HL-60/S4 treated with retinoic acid at 250 ng/mL for 4 days and 3 days (cell line): Measurements from ENCODE around the gene TIMM13.
"Not testable (repeated sequence)": the region's sequence is repeated elsewhere in the genome, so short reads cannot be mapped to it uniquely, and the experiment has no call there.

Experiments used
- in situ Hi-C: fragments of 300-500 bp; cut with MboI; formaldehyde crosslinking; loops from 2 replicates; pipeline ENCODE4 v1.7.0; 2022; ENCODE audit warnings: low sequenced_read_pairs

The TIMM13 gene

DNA sequence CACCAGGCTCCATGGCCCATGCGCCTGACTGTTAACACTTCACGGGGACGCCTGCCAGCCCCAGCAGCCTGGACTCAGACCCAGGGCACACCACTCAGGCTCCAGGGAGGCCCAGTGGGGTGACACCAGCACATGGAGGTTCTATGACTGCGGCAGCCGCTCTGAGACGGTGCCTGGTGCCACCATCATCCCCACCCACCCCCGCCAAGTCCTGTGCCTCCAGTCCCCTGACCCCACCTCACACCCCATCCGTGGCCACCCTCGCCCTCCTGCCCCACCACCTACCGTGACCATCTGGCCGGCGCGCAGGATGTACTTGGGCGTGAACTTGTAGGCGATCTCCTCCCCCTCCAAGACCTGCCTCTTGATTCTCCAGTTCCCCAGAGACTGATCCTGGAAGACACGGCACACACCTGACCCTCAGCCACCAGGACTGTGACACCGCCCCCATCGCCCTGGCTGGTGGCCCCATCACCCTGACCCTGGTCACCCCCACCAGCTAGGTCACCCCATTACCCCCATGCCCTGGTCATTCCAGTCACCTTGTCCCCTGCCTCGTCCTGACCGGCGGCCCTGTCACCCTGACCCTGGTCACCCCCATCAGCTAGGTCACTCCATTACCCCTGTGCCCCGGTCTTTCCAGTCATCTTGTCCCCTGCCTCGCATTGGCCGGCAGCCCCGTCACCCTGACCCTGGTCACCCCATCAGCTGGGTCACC, 4.9 kb upstream of the TIMM13 start:
- in situ Hi-C loops, result no loop called here

DNA sequence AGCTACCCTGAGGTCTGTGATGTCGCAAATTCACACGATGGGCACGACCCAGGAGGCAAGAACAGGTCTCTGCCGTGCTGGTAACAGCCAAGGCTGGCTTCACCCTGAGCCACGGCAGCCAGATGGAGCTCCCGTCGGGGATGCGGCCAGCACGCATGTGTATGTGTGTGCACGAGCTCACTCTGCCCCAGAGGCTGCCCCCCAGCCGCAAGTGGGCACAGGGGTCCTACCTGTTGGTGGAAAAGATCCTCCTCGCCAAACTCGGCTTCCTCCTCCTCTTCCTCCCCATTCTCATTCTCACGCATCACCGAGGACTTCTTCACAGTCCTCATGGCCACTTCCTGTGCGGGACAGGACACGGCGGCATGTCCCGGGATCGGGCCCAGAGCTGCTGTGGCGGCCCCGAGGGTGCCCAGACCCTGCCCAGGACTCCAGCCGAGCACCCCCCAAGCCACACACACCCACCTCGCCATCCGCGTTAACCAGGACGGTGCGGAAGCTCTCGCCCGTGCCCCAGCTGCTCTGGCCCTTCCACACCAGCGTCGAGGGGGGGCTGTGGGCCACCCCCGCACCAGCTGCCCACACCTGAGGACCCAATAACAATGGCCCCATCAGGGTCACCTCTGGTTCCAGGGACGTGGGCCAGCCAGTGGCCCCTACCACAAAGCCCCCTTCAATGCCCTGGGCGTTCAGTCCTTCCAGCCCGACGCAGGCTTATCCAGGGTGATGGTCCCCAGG, 4.1 kb upstream of the TIMM13 start:
- in situ Hi-C loops, result no loop called here

DNA sequence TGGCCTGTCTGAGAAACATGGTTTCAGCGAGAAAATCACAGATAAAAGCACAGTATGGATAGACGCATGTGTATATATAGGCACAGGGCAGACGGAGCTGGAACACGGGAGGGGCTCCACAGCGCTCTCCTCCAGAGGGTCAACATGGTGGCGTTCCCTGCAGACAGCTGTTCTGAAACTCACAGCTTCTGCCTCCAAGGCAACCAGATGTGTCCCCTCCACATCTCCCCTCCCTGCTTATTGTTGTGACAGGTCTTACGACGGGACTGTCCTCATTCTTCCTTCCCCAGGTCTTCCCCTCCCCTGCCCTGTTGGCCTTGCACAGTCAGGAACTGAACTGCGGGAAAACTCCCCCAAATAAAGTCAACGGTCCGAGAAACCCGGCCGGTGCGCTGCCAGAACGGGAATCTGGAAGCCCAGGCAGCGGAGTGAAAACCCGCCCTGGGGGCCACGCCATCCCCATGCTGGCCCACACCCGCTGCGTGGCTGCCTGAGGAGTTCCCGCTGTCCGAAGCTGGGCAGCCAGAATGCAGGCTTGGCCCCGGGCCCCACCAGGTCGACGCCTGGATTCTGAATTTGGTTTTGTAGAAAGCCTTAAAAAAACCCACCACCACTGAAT, 2.6 kb upstream of the TIMM13 start:
- in situ Hi-C loops, result no loop called here

DNA sequence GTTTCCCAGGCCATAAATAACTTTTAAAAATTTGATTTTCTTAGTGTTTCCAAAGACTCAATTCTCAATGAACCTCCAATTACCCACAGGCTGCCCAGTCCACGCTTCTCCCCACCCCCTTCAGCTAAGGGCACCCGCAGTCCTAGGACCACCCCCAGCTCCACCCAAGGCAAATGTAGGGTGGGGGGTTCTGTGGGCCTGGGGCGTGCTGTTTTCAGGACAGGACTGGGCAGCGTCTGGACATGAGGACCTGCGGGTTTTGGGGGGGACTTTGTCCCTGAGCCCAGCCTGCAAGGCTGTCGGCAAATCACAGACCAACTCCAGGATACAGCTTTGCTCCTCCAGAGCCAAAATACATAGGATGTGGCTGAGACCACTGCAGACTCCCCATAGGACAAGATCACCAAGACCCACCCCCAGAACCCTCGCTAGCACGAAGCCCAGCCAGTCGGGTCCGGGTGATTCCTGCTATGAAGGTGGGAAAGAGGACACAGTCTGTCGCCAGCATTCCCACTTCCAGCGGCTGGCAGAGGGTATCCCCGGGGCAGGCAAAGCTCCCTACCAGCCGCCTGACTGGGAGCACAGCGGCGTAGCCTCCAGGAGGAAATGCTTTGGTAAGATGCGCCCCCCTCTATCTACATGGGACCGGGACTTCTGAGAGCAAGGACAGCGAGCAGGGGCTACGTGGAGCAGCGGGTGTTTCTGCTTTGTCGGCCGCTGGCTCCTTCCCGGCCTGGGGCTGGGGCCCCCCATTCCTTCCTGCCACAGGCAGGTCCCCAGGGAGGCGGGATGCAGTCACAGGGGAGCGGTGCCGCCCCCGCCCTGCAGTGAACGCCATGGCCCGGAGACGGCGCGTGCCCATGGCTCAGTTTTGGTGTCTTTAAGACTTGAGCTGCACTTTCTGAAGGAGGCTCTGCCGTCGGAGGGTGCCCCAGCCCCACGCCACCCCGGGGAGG, 1.6 kb upstream of the TIMM13 start:
- in situ Hi-C loops, result no loop called here

DNA sequence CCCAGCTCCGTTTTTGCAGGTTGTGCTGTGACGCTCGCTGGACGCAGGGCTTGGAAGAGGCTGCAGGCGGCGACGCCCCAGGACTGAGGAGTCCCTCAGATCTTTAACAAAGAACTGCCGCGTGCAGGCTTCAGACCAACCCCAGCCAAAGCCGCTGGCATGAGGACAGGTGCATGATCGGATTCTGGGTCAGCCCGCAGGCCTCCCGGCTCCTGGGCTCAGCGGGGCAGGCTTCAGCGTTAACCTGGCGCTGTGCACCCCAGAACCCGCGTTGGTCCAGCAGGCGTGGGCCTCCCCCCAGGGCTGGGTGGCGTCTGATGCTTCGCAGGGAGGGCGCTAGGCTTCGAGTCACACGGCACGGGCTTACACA, 920 bp upstream of the TIMM13 start:
- in situ Hi-C loops, result no loop called here

DNA sequence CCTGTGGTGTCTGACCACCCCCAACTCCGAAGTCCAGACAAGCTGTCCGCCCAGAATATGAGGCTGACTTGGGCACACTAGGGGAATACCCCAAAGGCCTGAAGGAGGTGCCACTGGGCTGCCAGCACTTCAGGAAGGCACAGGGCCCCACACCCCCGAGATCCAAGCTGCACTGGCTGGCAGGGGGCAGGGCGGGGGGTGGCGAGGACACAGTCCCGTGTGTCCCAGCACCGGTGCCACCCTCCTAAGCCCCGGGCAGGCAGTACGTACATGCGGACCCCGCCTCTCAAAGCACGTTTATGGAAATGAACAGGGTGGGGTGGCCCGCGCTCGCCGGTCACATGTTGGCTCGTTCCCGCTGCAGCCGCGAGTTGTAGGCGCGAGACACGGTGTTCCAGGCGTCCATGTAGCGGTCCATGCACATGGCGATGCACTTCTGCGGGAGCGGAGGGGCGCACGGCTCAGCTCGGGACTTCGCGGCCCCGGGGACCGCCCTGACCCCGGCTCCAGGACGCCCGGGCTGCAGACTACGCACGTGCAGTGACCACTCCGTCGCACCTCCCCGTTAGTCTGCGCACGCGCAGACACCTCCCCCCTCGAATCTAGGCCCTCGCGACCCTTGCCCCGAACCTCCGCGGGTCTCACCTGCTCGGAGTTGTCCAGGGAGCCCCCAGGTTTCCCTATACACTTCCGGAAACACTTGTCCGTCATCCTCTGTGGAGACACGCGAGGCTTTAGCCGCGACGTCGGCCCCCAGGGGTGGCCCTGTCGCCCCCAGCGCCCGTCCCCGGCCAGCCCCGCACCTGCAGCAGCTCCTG, 566 bp downstream of the TIMM13 start:
- in situ Hi-C loops, result no loop called here

DNA sequence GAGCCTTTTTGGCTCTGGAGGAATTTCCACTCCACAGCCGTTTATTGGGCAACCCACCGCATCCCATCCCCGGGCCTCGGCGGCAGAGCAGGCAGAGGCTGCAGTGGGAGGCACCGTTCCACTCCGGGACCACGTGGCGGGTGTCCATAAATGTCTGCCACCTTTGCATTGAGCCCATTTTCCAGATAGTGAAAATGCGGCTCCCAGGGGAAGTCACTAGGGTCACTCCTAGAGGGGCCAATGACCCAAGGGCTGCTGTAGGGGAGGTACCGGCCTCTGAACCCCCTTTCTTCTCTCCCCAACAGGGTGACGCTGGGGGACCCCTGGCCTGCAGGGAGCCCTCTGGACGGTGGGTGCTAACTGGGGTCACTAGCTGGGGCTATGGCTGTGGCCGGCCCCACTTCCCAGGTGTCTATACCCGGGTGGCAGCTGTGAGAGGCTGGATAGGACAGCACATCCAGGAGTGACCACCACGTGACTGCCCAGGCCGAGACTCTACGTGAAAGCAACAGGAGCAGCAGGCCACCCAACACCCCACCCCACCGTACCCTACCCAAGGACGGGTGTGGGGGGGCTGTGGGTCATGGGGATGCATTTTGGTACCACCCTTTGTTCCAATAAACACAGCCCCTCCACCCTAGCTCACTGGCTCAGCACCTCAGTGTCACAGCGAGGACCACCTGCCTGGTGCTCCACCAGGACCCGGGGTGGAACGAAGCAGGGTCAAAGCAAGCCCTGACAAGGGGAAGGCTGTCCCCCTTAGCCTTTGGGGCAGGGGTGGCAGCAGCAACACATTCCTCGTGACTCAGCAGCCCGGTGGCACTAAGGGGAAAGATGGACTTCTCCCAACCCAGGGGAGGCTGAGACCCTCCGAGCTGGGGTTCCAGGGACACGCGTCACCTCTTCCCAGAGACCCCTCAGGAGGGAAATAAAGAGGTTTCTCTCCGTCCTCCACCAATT, 1.5 kb downstream of the TIMM13 start:
- in situ Hi-C loops, result no loop called here

DNA sequence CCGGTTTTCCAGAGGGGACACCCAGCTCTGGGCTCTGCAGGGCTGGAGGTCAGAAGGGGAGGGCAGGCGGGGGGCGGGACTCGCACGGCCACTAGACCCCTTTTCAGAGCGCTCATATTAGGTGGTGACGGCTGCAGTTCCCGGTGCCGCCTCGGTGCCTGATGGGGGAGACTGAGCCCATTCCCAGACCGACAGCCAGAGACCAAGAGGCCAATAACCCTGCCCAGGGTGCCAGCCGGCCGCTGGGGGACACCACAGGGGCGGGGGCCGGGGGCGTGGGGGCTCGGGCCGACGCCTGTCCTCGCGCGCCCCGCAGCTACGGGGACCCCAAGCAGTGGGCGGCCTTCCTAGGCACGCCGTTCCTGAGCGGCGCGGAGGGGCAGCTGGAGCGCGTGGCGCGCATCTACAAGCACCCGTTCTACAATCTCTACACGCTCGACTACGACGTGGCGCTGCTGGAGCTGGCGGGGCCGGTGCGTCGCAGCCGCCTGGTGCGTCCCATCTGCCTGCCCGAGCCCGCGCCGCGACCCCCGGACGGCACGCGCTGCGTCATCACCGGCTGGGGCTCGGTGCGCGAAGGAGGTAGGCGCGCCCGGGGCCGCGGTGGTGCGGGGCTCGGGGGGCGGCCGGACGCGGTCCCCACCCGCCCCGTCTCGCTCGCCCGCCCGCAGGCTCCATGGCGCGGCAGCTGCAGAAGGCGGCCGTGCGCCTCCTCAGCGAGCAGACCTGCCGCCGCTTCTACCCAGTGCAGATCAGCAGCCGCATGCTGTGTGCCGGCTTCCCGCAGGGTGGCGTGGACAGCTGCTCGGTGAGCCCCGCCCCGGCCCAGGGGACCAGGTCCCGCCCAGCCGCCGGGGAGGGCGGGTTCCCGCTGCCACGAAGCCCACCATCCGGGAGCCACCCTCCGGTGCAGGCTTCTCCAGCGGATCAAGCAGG, 2.4 kb downstream of the TIMM13 start:
- in situ Hi-C loops, result no loop called here

DNA sequence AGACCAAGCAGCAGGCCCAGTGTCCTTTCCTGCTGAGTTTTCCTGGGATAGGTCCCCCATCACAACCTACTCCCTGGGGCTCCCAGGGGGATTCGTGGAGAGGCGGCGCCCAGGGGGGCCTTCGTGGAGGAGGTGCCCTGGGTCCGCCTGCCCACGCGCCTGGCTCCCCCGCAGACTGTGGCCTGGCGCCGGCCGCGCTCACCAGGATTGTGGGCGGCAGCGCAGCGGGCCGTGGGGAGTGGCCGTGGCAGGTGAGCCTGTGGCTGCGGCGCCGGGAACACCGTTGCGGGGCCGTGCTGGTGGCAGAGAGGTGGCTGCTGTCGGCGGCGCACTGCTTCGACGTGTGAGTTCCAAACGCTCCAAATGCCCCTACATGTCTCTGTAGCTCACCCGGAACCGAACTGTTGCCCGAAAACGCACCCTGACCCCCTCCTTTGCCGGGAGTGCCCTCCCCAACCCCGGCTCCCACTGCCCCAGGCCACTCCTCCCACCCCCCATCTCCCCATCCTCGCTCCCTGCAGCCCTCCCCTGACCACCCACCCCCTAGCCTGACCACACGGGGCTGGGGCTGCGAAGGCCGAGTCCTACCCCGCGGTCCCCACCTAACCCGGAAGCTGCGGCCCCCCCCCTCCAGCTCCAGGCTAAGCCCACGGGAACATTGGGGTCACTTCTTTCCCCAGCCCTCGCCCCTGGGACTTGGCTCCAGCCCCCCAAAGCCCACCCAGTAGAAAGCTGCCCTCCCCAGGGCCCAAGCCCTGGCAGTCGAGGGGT, 3.3 kb downstream of the TIMM13 start:
- in situ Hi-C loops, result no loop called here

DNA sequence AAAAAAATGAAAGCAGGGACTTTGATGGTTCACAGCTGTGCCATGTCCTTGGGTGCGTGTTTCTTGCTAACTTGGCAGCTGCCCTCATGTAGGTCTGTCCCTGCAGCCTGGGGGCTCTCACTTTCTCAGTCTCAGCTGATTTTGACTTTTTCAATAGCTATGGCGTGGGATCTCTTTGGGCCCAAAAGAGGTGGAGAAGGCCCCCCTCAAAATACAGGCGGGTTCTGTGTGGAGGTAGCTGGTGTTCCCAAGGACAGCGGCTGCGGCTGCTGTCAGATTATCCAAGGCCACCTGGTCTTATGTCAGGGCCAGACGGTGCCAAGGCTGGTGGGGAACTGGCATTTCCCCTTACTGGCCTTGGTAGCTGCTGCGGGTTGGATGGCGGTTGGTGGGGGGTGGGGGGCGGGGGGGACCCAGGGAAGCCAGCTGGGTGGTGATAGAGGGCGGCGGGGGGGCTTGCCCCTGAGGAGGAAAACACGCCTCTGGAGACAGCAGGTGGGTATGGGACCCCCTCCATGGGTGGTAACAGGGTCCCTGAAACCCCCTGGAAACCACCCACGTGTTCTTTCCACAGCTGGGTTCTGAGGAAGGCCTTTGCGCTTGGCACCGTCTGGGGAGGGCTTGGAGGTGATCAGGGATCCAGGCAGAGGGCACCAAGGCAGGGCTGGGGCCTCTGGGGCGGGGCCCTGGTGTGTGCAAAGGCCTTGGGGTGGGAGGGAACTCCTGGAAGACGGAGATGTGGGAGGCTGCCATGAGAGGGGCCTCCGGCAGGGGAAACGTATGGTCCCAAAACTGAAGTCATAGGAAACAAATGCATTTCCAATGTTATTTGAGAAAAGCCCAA, 4.1 kb downstream of the TIMM13 start:
- in situ Hi-C loops, result no loop called here

DNA sequence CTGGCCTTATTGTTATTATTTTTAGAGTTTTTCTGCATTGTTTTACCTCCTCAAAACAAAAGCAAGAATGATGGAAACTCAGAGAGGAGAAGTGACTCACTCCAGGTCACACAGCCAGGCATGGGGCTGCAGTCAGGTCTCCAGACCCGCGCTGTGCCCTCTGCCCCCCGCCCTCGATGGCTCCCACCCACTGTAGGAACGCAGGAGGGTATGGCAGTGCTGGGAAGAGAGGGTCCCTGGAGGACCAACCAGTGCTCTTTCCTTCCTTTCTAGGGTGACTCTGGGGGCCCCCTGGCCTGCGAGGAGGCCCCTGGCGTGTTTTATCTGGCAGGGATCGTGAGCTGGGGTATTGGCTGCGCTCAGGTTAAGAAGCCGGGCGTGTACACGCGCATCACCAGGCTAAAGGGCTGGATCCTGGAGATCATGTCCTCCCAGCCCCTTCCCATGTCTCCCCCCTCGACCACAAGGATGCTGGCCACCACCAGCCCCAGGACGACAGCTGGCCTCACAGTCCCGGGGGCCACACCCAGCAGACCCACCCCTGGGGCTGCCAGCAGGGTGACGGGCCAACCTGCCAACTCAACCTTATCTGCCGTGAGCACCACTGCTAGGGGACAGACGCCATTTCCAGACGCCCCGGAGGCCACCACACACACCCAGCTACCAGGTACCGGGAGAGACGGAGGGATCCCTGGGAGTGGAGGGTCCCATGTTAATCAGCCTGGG, 5.6 kb downstream of the TIMM13 start:
- in situ Hi-C loops, result no loop called here

DNA sequence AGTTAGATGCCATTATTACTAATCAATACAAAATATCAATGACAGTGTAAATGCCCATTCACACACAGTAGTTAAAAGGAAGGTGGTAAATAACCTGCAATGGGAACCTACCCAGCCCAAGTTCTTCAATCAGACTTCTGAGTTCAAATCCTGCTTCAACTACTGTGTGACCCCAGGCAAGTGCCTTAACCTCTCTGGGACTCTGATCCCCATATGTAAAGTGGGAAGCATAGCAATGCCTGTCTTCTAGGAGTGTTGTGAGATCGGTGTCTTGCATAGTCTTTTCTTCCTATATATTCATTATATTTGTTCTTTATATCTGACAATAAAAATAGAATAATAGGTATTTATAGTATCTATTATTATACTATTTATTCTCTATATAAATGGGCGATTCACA, 6.9 kb downstream of the TIMM13 start:
- in situ Hi-C loops, result no loop called here

DNA sequence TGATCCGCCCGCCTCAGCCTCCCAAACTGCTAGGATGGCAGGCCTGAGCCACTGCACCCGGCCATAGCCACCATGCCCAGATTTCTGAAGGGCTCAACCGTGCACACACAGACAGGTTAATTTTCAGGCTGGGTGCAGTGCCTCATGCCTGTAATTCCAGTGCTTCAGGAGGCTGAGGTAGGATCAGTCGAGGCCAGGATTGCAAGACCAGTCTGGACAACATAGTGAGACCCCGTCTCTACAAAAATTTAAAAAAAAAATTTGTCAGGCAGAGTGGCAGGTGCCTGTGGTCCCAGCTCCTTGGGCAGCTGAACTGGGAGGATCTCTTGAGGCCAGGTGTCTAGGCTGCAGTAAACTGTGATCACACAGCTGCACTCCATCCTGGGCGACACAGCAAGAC, 7.6 kb downstream of the TIMM13 start:
- in situ Hi-C loops, result no loop called here

DNA sequence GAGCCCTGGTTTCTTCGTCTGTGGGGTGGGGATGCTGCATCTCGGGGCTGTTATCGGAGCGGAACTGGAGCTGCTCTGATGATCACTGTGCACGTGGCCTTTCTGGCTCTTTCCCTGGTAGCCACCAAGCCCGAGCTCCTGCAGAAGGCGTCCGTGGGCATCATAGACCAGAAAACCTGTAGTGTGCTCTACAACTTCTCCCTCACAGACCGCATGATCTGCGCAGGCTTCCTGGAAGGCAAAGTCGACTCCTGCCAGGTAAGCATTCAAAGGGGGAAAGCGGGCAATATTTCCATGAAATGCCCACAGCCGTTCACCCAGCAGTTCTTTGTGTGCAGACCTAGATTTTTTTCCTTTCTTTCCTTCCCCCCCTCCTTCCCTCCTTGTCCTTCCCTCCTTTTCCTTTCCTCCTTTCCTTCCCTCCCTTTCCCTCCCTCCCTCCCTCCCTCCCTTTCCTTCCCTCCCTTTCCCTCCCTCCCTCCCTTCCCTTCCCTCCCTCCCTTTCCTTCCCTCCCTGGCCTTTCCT, 9.4 kb downstream of the TIMM13 start:
- in situ Hi-C loops, result no loop called here

DNA sequence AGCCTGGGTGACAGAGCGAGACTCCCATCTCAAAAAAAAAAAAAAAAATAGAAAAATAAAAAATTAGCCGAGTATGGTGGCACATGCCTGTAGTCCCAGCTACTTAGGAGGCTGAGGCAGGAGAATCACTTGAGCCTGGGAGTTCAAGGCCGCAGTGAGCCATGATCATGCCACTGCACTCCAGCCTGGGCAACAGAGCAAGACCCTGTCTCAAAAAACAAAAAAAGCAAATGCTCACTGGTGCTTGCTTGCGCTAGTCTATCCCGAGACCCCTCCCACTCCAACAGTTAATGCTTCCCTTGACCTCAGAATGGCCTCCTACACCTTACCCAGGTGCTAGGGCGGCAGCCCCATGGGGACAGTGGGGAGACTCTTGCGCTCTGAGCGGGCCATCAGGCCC, 9.9 kb downstream of the TIMM13 start:
- in situ Hi-C loops, result not testable (repeated sequence)
